HepG2 (cell line): ENCODE results near the gene LTA. TPM values are rescaled to one million over a fixed set of nuclear protein-coding genes. Genes with fewer than 3 reads are reported as not detected.

Experiments
- ARNT ChIP-seq: fragments of 450-650 bp; IDR thresholded peaks from 2 replicates; pipeline ENCODE4 v1.6.1; 2017
- CENPT ChIP-seq: sonication (generic); formaldehyde crosslinking; IDR thresholded peaks from 2 replicates; pipeline ENCODE4 v1.8.0; 2022; ENCODE audit warnings: low read depth, mild to moderate bottlenecking, moderate library complexity, missing genetic modification reagents
- CHD2 ChIP-seq: IDR thresholded peaks from 2 replicates; pipeline ENCODE4 v1.6.1; 2011; ENCODE audit warnings: low read depth, low read length, improper control_type of control experiment
- CSRNP1 ChIP-seq: sonication (generic); formaldehyde crosslinking; IDR thresholded peaks from 2 replicates; pipeline ENCODE4 v1.8.1; 2023; ENCODE audit warnings: mild to moderate bottlenecking, missing genetic modification reagents
- CSRNP2 ChIP-seq: sonication (generic); formaldehyde crosslinking; conservative IDR thresholded peaks from 2 replicates; pipeline ENCODE4 v1.8.0; 2022; ENCODE audit warnings: low read depth, missing genetic modification reagents
- FLYWCH1 ChIP-seq: sonication (generic); formaldehyde crosslinking; IDR thresholded peaks from 2 replicates; pipeline ENCODE4 v1.8.1; 2023; ENCODE audit warnings: mild to moderate bottlenecking, missing genetic modification reagents
- IKZF5 ChIP-seq: IDR thresholded peaks from 2 replicates; pipeline ENCODE4 v1.6.1; 2018; ENCODE audit warnings: missing genetic modification reagents, mild to moderate bottlenecking, missing compliant biosample characterization
- ISX ChIP-seq: sonication (generic); formaldehyde crosslinking; conservative IDR thresholded peaks from 2 replicates; pipeline ENCODE4 v1.5.0; 2020; ENCODE audit warnings: missing genetic modification reagents
- NCOA2 ChIP-seq: sonication (generic); formaldehyde crosslinking; IDR thresholded peaks from 2 replicates; pipeline ENCODE4 v1.8.0; 2022; ENCODE audit warnings: inconsistent platforms
- NFATC3 ChIP-seq: sonication (generic); formaldehyde crosslinking; IDR thresholded peaks from 2 replicates; pipeline ENCODE4 v1.5.1; 2020; ENCODE audit warnings: mild to moderate bottlenecking, missing genetic modification reagents
- REXO4 ChIP-seq: sonication (generic); formaldehyde crosslinking; IDR thresholded peaks from 2 replicates; pipeline ENCODE4 v1.8.0; 2022; ENCODE audit warnings: missing genetic modification reagents, mild to moderate bottlenecking, borderline replicate concordance
- SNRNP70 ChIP-seq: fragments of 200-400 bp; formaldehyde crosslinking; IDR thresholded peaks from 2 replicates; pipeline ENCODE4 v1.6.1; 2017; ENCODE audit warnings: mild to moderate bottlenecking, low read depth, low read length, moderate library complexity
- STAT6 ChIP-seq: sonication (generic); formaldehyde crosslinking; IDR thresholded peaks from 2 replicates; pipeline ENCODE4 v1.4.0; 2020; ENCODE audit warnings: missing genetic modification reagents, mild to moderate bottlenecking, borderline replicate concordance
- TCF12 ChIP-seq, 2 experiments: fragments of 450-650 bp in 1 of 2; sonication (generic) in 1 of 2; formaldehyde crosslinking in 1 of 2; IDR thresholded peaks; 2 replicates each; pipeline versions ENCODE4 v1.6.1 to v1.8.0; 2017 to 2022; ENCODE audit warnings: antibody characterized with exemption in 1 of 2, mild to moderate bottlenecking in 1 of 2, missing genetic modification reagents in 1 of 2, moderate library complexity in 1 of 2
- TEF ChIP-seq: sonication (generic); formaldehyde crosslinking; IDR thresholded peaks from 2 replicates; pipeline ENCODE4 v1.5.0; 2020; ENCODE audit warnings: missing genetic modification reagents
- TMF1 ChIP-seq: sonication (generic); formaldehyde crosslinking; IDR thresholded peaks from 2 replicates; pipeline ENCODE4 v1.8.1; 2022; ENCODE audit warnings: low read depth, missing genetic modification reagents
- ZNF251 ChIP-seq: sonication (generic); formaldehyde crosslinking; IDR thresholded peaks from 2 replicates; pipeline ENCODE4 v1.9.0; 2021; ENCODE audit warnings: mild to moderate bottlenecking, missing genetic modification reagents
- ZNF256 ChIP-seq: sonication (generic); formaldehyde crosslinking; conservative IDR thresholded peaks from 2 replicates; pipeline ENCODE4 v1.4.0; 2020; ENCODE audit warnings: missing genetic modification reagents
- ZNF264 ChIP-seq: sonication (generic); formaldehyde crosslinking; IDR thresholded peaks from 2 replicates; pipeline ENCODE4 v1.4.0; 2020; ENCODE audit warnings: missing genetic modification reagents
- ZNF274 ChIP-seq: sonication (generic); formaldehyde crosslinking; IDR thresholded peaks from 2 replicates; pipeline ENCODE4 v1.5.1; 2020; ENCODE audit warnings: mild to moderate bottlenecking, missing genetic modification reagents
- ZNF275 ChIP-seq: sonication (generic); formaldehyde crosslinking; IDR thresholded peaks from 2 replicates; pipeline ENCODE4 v1.8.0; 2022; ENCODE audit warnings: missing genetic modification reagents, mild to moderate bottlenecking, inconsistent platforms, borderline replicate concordance
- polyA plus RNA-seq, 8 experiments: library from polyadenylated mRNA; depleted of rRNA in 3 of 8; stranded (reverse) in 7 of 8; unstranded in 1 of 8; fragments of >200 nt; fragmentation: Illumina TruSeq in 4 of 8; extraction: Trizol in 4 of 8; gene quantifications; 2 replicates each; pipeline versions ENCODE4 v1.2.1 to v1.2.3, GENCODE V29; 2011 to 2016; ENCODE audit warnings: low read depth in 4 of 8, missing spikeins in 1 of 8, mixed read lengths in 1 of 8; ENCODE audit not compliant: insufficient read depth in 1 of 8
- total RNA-seq, 5 experiments: library from RNA; depleted of rRNA; stranded (reverse); fragments of >200 nt; fragmentation: Illumina TruSeq; extraction: Trizol; gene quantifications; 2 replicates each; pipeline ENCODE4 v1.2.3, GENCODE V29; 2016; ENCODE audit warnings: low read depth in 1 of 5

The LTA gene
- total and polyA plus RNA-seq, 2 of the 13 experiments (the other 11 are each of a cell fraction or from before 2014, with no cell fraction given) = 0.09 TPM; not detected in 1

- TF ChIP-seq IKZF5 (CRISPR knock-in tag) = peak; percentile 34; the same call in 1 of the 2 replicates
- TF ChIP-seq TMF1 (CRISPR knock-in tag) = no peak
- no peak for TF ChIP-seq FLYWCH1 (CRISPR knock-in tag)
- TF ChIP-seq ZNF275 (CRISPR knock-in tag) = no peak
- no peak for TF ChIP-seq STAT6 (CRISPR knock-in tag)
- no peak for TF ChIP-seq CHD2
- no peak for TF ChIP-seq NCOA2 (CRISPR knock-in tag)
- no peak for TF ChIP-seq TEF
- no peak for TF ChIP-seq CENPT
- no peak for TF ChIP-seq ISX
- TF ChIP-seq SNRNP70 = no peak
- no peak for TF ChIP-seq CSRNP2 (CRISPR knock-in tag)
- no peak for TF ChIP-seq CSRNP1 (CRISPR knock-in tag)
- TF ChIP-seq REXO4 (CRISPR knock-in tag) = no peak
- TF ChIP-seq NFATC3 (CRISPR knock-in tag) = no peak
- TF ChIP-seq ZNF264 (CRISPR knock-in tag) = no peak
- no peak for TF ChIP-seq ZNF251
- no peak for TF ChIP-seq TCF12 (IDR thresholded peaks at IDR 0.05)
- no peak for TF ChIP-seq TCF12 (CRISPR knock-in tag; IDR thresholded peaks at IDR 0.05)
- TF ChIP-seq ARNT = no peak
- TF ChIP-seq ZNF256 (CRISPR knock-in tag) = no peak
- TF ChIP-seq ZNF274 = no peak; the same call in 1 of the 2 replicates
These were observed 25.6 kb upstream of the LTA start, which contains the start of gene ATP6V1G2 (continued) for GRCh38 chr6:31546339-31546957.
